Activated naive CD4-positive, alpha-beta T cell treated with anti-CD3 and anti-CD28 coated beads for 36 hours (primary cell): ENCODE data around the gene PAGE4. TPM values are rescaled to one million over a fixed set of nuclear protein-coding genes. Genes with fewer than 3 reads are reported as not detected.

Experiments used
- CTCF ChIA-PET: fragments of 350-600 bp; sonication (Branson Sonifier 250); formaldehyde crosslinking; loops from one replicate; lab custom pipeline; 2021; ENCODE audit warnings: antibody characterized with exemption; lab: Charles Lee
- DNase-seq: peaks from one replicate; pipeline ENCODE4 v3.0.0-alpha.2; 2020
- H3K27ac Mint-ChIP-seq: one replicate; pipeline ENCODE4 v1.8.0; 2021; ENCODE audit warnings: mild to moderate bottlenecking, mixed read lengths
- H3K27me3 Mint-ChIP-seq: one replicate; pipeline ENCODE4 v1.8.0; 2021; ENCODE audit warnings: low read depth, mixed read lengths
- H3K36me3 Mint-ChIP-seq: one replicate; pipeline ENCODE4 v1.8.0; 2021; ENCODE audit warnings: low read depth, mixed read lengths
- H3K4me1 Mint-ChIP-seq: one replicate; pipeline ENCODE4 v1.8.0; 2021; ENCODE audit warnings: low read depth, mixed read lengths
- H3K4me3 Mint-ChIP-seq: one replicate; pipeline ENCODE4 v1.8.0; 2021; ENCODE audit warnings: mild to moderate bottlenecking, moderate library complexity, mixed read lengths
- H3K9me3 Mint-ChIP-seq: one replicate; pipeline ENCODE4 v1.8.0; 2021; ENCODE audit warnings: mixed read lengths
- intact Hi-C: fragments of 100-400 bp; cut with micrococcal nuclease; formaldehyde crosslinking; loops from one replicate; pipeline ENCODE4 v1.15.1; 2023
- total RNA-seq, 2 experiments: library from RNA; stranded (reverse); gene quantifications; one replicate each; pipeline ENCODE4 v1.2.3, GENCODE V29; 2021

Gene PAGE4
- total RNA-seq, 2 experiments from 2014 or later, result not detected

GRCh38 chrX:49877397-49878101 is 48.4 kb downstream of the PAGE4 start:
- Mint-ChIP-seq H3K4me3 (no peak overlapping the region), H3K36me3 (peaks cover 1% of the 10 kb centered on the region), H3K27ac (no peak overlapping the region), H3K27me3 (no peaks in the 10 kb centered on the region), H3K4me1 (peaks cover 28% of the 10 kb centered on the region), H3K9me3 (no peaks in the 10 kb centered on the region)
- intact Hi-C loops, result loop anchor here (1.0 to 5.0 kb wide), 5 partner anchors 116 to 945 kb away; partner anchors contain the start of genes GPKOW and PRICKLE3
- no peak for DNase-seq
- CTCF ChIA-PET, result interaction anchor here (0.6 to 3.3 kb wide), 5 partner anchors 40 to 723 kb away, joined by 3 to 16 read pairs (median 3); no protein-coding TSS in a partner anchor

GRCh38 chrX:49878128-49878833 is 49.2 kb downstream of the PAGE4 start:
- no peaks in the 10 kb centered on the region for H3K9me3 Mint-ChIP-seq
- DNase-seq, result no peak
- peak overlapping the region; percentile 66 for H3K4me3 Mint-ChIP-seq
- H3K27me3 Mint-ChIP-seq, result no peaks in the 10 kb centered on the region
- H3K4me1 Mint-ChIP-seq, result peaks cover 32% of the 10 kb centered on the region
- peaks cover 1% of the 10 kb centered on the region for H3K36me3 Mint-ChIP-seq
- H3K27ac Mint-ChIP-seq, result peak overlapping the region; percentile 76
- intact Hi-C loops, result loop anchor here (5.0 kb wide), 4 partner anchors 691 to 946 kb away; partner anchors contain the start of genes GPKOW and PRICKLE3
- CTCF ChIA-PET, result interaction anchor here (0.6 to 3.3 kb wide), 5 partner anchors 40 to 723 kb away, joined by 3 to 16 read pairs (median 3); partner anchors contain the start of gene CLCN5

GRCh38 chrX:49878834-49879655 is 49.9 kb downstream of the PAGE4 start, which contains the start of gene USP27X:
Gene USP27X, plus strand, starts transcription at chrX:49879484. Its CDS starts 824 bp downstream, at chrX:49880308.
- CTCF ChIA-PET, result interaction anchor here (0.6 to 3.3 kb wide), 4 partner anchors 40 to 979 kb away, joined by 3 to 16 read pairs (median 6); partner anchors contain the start of gene CLCN5
- peaks cover 32% of the 10 kb centered on the region for H3K4me1 Mint-ChIP-seq
- intact Hi-C loops, result loop anchor here (1.0 to 5.0 kb wide), 5 partner anchors 43 to 947 kb away; partner anchors contain the start of genes CLCN5, GPKOW and PRICKLE3

GRCh38 chrX:49879656-49880277 is 50.7 kb downstream of the PAGE4 start:
- Mint-ChIP-seq H3K4me1 (peaks cover 32% of the 10 kb centered on the region), H3K27ac (no peak overlapping the region), H3K9me3 (no peaks in the 10 kb centered on the region), H3K4me3 (peak overlapping the region; percentile 74), H3K36me3 (peaks cover 1% of the 10 kb centered on the region), H3K27me3 (no peaks in the 10 kb centered on the region)
- intact Hi-C loops, result loop anchor here (1.0 to 5.0 kb wide), 5 partner anchors 43 to 947 kb away; partner anchors contain the start of genes CLCN5, GPKOW and PRICKLE3
- peak; percentile 7 for DNase-seq
- CTCF ChIA-PET, result interaction anchor here (1.4 to 2.3 kb wide), 2 partner anchors 41 to 42 kb away, joined by 3 to 8 read pairs; partner anchors contain the start of gene CLCN5

More at GRCh38 chrX:49878834-49879655, 49.9 kb downstream of the PAGE4 start, which contains the start of gene USP27X:
- DNase-seq, result peak; percentile 77
- H3K9me3 Mint-ChIP-seq, result no peaks in the 10 kb centered on the region
- peak within 1 kb of the TSS; percentile 74 for H3K4me3 Mint-ChIP-seq
- H3K36me3 Mint-ChIP-seq, result peaks cover 1% of the 10 kb centered on the region
- H3K27me3 Mint-ChIP-seq, result no peaks in the 10 kb centered on the region
- peak within 1 kb of the TSS; percentile 76 for H3K27ac Mint-ChIP-seq

GRCh38 chrX:49880668-49881067 is 51.6 kb downstream of the PAGE4 start:
- intact Hi-C loops, result no loop called here
- no peaks in the 10 kb centered on the region for H3K9me3 Mint-ChIP-seq
- CTCF ChIA-PET, result interaction anchor here (2.3 kb wide), 1 partner anchor 41 kb away, joined by 8 read pairs; the partner anchor contains the start of gene CLCN5

More at GRCh38 chrX:49880668-49881067, 51.6 kb downstream of the PAGE4 start:
- H3K36me3 Mint-ChIP-seq, result peaks cover 1% of the 10 kb centered on the region
- peaks cover 32% of the 10 kb centered on the region for H3K4me1 Mint-ChIP-seq
- H3K4me3 Mint-ChIP-seq, result peak overlapping the region; percentile 41
- H3K27ac Mint-ChIP-seq, result no peak overlapping the region
- H3K27me3 Mint-ChIP-seq, result no peaks in the 10 kb centered on the region
- no peak for DNase-seq

Other genes starting within 250 kb of the PAGE4 start
- gene GAGE12H, start 249.4 kb upstream of the PAGE4 start, total RNA-seq, result not detected
- gene GAGE2A, start 239.8 kb upstream of the PAGE4 start, total RNA-seq, result not detected
- gene GAGE1, start 230.3 kb upstream of the PAGE4 start, total RNA-seq, result not detected
- gene PAGE1, start 133.3 kb upstream of the PAGE4 start, total RNA-seq, result not detected
- 1 to 10 TPM; 1.7 to 1.9 TPM for gene USP27X, start 50.2 kb downstream of the PAGE4 start, total RNA-seq
- gene CLCN5, start 93.3 kb downstream of the PAGE4 start, total RNA-seq, result 1 to 10 TPM; 2.6 to 3.6 TPM